Inferior parietal cortex (tissue), 1 donor: ENCODE measurements around the gene ESPL1.
"Not testable (repeated sequence)": the region's sequence is repeated elsewhere in the genome, so short reads cannot be mapped to it uniquely, and the experiment has no call there.

Source experiments
- DNase-seq: peaks from one replicate; pipeline ENCODE4 v3.0.0-alpha.2; 2016; ENCODE audit errors: extremely low spot score

The ESPL1 gene

DNA sequence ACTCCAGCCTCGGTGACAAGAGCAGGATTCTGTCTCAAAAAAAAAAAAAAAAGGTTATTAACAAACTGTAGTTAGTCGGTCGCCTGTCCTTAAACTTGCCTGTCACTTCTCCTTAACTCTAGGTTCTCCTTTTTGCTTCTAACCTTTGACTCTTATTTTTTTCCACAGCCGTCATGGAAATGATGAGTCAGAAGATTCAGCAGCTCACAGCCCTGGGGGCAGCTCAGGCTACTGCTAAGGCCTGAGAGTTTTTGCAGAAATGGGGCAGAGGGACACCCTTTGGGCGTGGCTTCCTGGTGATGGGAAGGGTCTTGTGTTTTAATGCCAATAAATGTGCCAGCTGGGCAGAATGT is 31.0 kb downstream of the ESPL1 start:
- peak; percentile 20 for DNase-seq

DNA sequence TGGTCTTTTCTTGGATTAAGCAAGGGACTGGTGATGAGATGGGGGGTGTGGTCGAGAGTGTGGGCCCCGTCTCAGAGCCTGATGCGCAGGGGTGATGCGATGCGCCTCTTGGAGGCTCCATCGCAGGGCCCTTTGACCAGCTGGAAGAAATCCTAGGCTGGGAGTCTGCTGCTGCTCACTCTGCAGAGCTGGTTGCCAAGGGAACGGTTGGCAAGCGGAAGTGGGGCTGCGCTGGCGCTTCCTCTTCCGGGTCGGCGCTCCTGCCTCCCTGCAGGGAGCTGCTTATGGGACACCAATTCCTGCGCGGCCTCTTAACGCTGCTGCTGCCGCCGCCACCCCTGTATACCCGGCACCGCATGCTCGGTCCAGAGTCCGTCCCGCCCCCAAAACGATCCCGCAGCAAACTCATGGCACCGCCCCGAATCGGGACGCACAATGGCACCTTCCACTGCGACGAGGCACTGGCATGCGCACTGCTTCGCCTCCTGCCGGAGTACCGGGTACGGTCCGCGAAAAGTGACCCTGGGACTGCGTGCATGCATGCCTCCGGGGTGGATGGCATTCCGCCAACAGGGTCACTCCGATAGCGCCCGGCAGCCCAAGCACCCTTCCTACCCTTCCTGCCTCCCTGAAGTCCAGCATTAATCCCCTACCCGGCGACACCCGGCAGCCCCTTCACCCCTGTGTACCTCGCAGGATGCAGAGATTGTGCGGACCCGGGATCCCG is 31.5 kb downstream of the ESPL1 start, which contains the start of gene MYG1:
Gene MYG1 (plus strand): TSS at position 242 of the 727 bp plus-strand sequence. CDS start 43 bp downstream, at position 285.
- DNase-seq, result peak; percentile 90

DNA sequence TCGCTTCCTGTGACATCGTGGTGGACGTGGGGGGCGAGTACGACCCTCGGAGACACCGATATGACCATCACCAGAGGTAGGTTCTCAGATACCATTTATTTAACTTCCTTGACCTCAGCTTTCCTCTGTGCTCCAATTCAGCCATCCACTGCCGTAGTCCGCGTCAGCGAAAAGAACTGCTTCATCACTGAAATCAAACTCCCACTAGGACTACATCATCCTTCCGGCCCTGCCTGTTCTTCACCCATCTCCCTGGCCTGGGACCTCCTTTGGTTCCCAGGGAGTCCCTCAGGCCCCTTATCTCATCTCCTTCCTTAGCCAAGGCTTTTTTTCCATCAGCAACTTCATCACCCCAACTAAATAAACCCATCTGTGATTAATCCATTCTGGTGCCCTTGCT is 32.1 kb downstream of the ESPL1 start:
- no peak for DNase-seq

DNA sequence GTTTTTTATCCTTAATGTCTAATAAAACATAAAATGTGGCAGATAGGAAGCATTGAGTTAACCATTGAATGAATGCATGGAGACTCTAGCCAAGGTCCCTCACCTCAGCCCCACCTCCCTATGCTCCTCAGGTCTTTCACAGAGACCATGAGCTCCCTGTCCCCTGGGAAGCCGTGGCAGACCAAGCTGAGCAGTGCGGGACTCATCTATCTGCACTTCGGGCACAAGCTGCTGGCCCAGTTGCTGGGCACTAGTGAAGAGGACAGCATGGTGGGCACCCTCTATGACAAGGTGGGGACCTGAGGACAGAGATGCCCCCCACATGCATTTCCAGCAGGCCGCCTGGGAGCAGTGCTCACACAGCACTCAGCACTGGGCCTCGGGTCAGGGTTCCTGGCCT is 34.8 kb downstream of the ESPL1 start:
- no peak for DNase-seq

DNA sequence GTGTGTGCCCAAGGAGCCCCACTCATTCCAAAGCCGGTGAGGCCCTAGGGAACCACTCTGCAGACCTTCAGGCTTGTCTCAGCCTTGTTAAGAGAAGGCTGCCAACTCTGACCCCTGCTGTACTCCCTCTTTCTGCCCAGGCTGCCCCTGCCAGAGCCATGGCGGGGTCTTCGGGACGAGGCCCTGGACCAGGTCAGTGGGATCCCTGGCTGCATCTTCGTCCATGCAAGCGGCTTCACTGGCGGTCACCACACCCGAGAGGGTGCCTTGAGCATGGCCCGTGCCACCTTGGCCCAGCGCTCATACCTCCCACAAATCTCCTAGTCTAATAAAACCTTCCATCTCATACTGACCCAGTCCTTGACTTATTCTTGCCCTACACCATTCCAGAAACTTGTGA is 38.7 kb downstream of the ESPL1 start:
- DNase-seq, result no peak

DNA sequence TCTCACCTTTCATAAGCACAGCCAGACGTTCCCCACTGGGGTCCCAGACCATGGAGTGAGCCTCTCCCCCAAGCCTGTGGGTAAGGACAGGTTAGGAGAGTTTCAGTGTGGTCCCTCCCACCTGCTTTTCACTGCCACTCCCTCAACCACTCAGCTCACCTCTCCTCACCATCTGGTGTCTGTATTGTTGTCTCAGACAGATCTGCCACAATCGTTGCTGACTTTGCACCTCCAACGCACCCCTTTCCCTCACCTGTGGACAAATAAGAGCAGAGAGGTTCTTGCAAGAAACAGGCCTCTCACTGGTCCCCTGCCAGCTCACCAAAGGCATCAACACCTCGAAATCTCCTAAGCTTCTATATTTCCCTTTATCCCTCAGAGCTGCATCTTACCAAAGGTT is 40.2 kb downstream of the ESPL1 start:
- DNase-seq, result no peak

DNA sequence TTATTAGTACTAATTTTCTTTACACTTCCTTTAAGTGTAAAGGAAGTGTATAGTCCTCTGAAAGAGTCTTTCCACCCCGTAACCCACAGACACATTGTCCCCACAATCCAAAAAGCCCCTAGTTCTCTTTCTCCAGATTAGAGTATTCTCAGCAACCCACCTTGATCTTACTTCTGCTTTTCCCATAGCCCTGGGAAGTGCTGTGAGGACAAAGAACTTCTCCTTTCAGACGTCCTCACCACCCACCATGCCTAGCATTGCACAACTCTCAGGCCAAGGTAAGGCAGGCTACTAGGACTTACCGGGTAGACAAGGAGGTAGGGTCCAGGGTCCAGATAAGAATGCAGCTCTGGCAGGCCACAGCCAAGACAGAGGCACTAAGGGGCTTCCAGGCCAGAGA is 45.9 kb downstream of the ESPL1 start:
- DNase-seq, result no peak

DNA sequence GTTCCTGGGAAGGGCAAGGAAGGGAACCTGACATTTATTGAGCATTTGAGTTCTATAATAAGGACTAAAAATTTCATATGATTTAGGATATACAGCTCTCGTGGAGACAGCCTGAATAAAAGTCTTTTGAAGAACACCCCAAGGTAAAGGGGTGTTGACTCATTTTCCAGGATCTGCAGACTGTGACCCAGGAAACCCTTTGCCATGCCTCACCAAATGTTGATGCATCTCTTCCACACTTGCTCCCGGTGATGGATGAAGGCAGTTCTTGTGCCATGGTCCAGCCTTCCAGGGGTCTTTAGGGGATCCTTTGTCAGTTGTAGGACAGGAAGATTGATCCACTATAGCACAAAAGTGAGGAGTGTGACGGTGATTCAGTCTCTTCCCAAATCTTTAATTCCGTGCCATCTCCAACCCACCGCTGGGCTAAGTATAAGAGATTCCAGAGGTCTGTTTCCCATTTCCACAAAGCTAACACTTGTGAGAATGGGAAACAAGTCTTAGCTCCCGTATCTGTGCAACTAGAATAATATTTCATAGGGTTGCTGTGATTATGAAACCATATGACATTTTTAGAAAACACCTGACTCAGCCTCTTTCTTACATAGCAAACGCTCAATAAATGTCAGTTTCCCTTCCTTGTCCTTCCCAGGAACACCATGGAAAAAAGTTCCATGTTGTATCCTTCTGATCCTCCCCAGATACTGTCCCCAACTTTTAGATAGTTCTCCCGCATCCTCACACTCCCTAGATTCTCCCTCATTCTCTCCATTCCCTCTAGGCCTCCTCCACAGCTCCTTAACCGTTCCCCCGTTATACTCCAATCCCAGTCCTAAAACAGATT is 52.5 kb downstream of the ESPL1 start:
- peak; percentile 27 for DNase-seq

DNA sequence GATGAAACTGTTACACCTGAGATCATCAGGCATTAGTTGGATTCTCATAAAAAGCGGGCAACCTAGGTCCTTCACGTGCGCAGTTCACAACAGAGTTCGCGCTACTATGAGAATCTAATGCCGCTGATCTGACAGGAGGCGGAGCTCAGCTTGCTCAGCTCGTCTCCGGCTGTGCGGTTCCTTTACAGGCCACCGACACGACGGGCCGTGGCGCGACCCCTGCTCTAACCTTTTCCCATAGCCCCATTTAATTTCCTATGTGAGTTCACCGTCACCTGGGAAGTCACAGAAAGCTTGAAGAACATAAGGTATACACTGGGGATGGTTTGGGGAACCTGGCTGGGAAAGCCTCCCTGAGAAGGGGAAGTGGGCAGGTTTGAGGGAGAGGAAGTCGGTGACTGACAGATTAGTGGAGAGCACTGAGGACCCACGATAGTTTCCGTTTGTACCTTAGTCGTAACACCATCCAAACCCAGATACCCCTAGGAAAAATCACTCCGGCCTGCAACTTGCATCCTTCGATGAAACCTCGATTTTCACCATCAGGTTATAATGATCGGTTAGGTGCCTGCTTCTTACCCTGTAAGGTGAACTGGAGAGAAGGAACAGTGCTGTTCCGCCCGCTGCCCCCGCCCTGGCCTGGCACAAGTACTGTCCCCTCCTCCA is 56.1 kb downstream of the ESPL1 start:
- peak; percentile 50 for DNase-seq

DNA sequence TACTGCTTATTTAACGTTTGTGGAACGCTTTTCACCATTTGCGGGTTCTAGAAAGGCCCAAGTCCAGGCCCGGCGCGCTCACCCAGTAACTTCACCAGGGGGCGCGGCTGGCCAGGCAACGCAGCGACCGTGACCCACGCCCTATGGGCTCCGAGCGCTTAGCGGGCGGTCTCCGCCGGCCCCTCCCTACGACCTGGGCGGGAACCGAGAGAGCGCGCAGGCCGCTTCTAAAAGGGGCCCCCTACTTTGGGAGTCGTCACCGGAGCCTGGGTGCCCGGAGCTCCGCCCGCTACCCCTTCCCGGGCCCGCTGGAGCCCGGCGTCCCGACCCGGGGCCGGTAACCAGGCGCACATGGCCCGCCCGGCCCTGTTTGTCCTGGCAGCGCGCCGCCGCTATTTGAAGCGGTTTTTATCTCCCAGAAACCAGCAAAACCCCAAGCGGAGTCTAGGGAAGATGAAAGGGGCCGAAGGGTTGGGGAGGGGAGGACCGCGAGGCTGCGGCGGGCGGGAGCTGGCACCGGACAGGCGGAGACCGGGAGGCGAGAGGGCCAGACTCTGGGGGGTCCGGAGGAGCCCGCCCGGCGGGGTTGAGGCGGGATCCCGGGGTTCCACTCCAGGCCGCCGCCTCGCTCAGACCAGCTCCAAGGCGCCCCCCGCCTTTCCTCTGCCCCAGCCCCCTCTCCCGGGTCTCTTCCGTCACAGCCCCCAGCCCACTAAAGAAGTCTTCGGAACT is 56.8 kb downstream of the ESPL1 start:
- DNase-seq, result peak; percentile 89

DNA sequence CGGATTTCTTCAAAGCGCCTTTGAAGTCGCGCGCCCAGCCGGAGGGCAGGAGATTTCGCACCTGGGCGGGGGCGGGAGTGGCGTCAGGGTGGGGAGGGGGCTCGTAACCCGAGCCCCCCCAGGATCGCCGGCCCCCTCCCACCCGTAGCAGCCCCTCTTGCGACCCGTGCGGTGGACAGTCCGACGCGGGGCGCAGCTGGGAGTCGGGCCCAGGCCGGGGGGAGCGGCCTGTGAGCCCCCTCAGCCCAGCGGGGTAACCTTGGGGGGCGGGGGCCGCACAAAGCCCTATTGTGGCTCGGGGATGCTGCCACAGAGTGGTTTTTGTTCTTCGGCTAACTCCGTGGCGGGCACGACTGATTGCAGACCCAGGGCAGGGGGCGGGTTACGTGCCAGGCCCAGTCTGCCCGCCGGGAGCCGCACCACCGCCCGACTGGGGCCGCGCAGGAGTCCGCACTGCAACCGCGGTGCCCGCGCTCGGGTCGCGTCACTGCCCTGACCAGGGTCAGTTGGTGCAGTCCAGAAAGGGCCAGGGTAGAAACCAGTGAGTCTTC is 57.5 kb downstream of the ESPL1 start:
- DNase-seq, result peak; percentile 62

DNA sequence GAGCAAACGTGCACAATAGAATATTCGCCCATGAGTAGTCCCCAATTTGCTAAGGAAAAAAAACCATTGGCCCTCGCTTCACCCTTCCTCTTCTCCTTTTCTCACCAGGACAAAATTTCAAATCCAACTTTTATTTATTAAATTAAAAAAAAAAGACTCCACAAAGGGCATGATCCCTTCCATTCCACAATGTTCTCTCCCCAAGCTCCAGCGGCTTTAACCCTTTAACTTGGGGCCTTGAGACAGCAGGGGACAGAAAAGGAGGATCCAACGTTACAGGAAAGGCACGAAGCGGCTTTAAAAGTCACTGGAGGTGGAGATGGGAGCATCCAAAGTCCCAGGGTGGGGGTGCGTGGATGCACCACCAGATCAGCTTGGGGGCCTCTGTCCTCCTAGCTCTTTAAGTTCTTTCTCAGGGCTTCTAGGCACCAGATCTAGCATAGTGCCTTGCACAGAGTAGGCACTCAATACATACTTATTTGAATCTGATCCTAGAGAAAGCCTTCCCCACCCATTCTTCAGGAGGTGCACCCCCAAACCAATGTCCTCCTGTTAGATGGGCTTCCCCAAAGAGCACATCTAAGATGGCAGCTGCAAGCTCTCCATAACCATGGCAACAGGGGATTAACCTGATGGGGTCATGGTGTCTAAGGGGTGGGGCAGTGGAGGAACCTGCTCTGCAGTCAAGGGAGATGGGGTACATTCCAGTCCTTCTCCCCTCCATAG is 58.5 kb downstream of the ESPL1 start:
- no peak for DNase-seq

DNA sequence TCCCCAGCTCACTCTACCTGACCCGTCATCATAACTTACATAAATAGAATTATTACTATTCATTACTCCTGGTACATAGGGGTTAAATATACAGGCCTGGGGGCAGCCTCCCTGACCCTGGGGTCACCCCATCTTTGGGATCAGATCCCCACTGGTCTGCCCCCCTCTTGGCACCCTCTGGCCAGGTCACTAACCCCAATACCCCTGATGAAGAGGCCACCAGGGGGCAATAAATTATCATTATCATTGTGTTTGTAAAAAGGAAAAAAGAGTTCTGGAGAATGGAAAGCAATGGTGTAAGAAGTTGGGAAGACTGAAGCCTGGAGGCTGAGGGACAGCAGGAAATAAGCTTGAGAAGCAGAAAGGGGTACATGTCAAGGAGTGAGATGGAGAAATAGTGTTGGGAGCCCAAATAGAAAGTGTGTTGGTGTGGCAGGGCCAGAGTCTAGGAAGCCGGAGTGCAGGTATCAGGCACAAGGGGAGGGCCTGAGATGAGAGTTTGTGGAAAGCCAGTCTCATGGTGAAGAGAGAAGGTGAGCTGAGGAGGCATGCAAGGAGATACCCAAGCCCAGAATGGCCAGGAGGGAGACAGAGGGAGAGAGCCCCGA is 59.4 kb downstream of the ESPL1 start:
- no peak for DNase-seq

DNA sequence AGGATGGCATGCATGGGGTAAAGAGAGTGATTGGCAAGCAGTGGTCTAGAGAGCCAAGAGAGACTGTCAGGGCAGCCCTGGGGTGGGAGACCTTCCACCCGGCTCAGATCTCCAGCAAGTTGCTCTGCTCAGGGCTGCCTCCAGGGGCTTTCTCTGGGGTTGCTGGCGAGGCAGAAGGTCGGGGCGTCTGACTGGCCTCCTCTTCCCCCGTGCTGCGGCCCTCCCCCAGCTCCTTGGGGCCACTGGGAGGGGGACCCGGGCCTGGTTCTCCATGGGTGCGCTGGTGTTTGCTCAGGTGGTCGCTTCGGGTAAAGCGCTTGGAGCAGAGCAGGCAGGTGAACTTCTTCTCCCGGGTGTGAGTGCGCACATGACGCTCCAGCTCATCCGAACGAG is 59.9 kb downstream of the ESPL1 start:
- no peak for DNase-seq

DNA sequence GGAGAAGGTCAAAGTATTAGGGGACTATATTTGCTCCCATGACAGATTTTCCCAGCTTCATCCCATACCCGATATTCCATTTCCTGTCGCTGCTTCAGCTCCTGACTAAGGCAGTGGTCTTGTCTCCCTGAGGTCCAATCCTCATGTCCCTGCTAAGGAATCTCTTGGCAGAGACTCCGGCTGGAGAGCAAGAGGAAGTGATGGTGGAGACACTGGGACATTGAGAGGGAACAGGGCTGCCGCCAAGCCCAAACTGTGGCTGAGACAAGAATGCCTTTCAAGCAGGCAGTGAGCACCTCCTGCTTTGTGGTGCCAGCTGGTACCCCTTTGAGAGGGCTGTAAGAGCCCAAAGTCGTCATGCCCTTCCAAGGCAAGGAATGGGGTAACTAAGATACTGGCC is 62.6 kb downstream of the ESPL1 start:
- DNase-seq, result no peak

DNA sequence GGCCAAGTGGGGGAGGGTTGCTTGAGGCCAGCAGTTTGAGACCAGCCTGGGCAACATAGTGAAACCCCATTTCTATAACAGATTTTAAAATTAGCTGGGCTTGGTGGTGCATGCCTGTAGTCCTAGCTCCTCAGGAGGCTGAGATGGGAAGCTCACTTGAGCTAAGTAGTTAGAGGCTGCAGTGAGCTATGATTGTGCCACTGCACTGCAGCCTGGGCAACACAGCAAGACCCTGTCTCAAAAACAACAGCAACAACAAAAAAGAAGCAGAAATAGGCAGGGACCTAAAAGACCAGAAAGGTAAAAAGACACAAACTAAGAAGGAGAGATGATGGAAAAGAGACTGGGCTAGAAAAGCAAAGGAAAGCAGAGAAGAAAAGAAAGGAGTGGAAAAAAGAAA is 64.2 kb downstream of the ESPL1 start:
- DNase-seq, result not testable (repeated sequence)

DNA sequence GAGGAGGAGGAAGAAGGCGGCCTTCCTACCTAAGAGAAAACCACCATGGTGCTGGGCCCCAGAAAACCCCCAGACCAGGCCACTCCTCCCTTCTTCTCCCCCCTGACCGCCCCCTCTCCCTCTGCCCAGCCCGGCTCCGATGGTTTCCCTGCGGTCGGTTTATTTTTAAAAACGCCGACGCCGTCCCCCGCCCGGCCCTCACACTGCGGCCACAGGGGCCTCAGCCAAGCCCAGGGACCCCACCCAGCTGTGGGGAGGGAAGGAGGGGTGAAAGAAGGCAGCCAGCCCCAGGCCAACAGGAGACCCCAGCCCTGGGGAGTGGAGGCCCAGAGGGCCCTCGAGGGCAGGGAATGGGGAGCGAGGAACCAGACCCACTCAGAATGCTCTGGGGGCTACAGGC is 64.6 kb downstream of the ESPL1 start:
- no peak for DNase-seq

DNA sequence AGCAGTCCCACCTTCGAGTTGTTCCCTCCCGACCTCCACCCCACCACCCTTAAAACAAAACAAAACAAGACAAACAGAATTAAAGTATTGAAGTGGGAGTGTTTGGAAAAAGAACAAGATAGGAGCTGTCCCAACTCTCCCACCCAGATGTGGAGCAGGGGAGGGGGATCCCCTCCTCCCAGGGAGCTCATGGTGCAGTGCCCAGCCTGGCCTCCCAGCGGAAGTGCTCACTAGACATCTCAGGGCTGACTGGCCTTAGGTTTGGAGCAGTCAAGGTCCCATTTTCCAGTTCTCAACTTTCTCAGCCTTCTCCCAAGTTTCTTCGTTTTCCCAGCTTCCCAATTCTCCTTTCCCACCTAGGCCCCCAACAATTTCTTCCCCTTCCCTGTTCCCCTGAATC is 65.2 kb downstream of the ESPL1 start:
- no peak for DNase-seq

DNA sequence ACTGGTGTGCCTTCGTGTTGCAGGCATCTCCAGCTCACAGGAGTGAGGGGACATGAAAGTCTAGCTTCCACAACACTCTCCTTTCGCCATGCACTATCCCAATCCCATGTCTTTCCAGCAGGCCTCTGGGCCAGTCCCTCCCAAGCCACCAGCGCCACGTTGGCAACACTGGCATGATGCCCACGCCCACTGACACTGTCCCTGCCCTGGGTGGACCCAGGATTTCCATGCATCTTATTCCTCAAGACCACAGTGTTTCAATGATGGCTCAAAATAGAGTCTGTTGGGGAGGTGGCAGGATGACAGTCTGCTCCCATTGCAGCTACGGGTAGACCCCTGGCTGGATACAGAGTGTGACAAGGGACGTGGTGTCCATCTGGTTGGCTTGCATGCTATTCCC is 65.7 kb downstream of the ESPL1 start:
- no peak for DNase-seq

DNA sequence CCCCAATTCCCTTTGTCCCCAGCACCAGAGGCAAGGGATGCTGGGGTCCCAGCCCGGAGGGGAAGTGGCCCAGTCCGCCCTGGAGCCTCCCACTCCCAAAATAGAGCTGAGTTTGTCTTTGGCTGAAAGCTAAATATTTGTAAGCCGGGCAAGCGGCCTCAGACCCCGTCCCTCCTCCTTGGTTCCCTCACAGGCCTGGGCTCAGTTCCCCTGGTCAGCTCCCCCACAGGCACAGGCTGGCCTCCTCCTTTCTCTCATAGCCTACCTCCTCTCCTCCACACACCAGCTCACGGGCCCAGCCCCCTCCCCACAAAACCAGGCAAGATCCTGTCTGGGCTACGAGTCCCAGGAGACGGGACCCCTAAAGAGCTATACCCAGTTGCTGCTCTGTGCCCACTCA is 66.7 kb downstream of the ESPL1 start:
- DNase-seq, result no peak
